ENCODE results near the gene LPCAT1.

DNA sequence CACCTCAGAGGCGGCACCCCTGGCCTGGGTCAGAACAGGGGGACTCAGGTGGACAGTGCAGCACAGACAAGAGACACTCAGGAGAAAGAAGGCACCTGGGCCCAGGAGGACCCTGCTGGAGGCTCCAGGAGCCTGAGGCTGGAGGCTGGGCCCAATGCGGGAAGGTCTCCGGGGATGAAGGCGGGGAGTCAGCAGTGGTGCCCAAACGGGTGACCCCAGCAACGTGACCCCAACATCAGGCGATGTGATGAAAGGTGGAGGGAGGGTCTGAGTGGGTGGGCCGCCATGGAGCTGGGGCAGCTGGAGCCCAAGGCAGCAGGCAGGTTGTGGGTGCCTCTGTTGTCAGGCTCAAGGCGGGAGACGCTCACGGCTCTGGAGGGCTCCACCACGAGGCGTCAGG, 37.5 kb downstream of the LPCAT1 start:
- TF ChIP-seq, protein P1, sequence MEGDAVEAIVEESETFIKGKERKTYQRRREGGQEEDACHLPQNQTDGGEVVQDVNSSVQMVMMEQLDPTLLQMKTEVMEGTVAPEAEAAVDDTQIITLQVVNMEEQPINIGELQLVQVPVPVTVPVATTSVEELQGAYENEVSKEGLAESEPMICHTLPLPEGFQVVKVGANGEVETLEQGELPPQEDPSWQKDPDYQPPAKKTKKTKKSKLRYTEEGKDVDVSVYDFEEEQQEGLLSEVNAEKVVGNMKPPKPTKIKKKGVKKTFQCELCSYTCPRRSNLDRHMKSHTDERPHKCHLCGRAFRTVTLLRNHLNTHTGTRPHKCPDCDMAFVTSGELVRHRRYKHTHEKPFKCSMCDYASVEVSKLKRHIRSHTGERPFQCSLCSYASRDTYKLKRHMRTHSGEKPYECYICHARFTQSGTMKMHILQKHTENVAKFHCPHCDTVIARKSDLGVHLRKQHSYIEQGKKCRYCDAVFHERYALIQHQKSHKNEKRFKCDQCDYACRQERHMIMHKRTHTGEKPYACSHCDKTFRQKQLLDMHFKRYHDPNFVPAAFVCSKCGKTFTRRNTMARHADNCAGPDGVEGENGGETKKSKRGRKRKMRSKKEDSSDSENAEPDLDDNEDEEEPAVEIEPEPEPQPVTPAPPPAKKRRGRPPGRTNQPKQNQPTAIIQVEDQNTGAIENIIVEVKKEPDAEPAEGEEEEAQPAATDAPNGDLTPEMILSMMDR (IDR thresholded peaks at IDR 0.05; ENCODE audit: insufficient read depth, low read depth, low read length): no peak
- no peak for TF ChIP-seq EZH2 (IDR thresholded peaks at IDR 0.05; ENCODE audit: insufficient read depth, low read length)
